Activated CD4-positive, alpha-beta T cell treated with anti-CD3 and anti-CD28 coated beads, Interleukin-2, amount 50 U/mL, for 4 hours (primary cell): ENCODE data around the gene FOXD1.

Experiments used
- DNase-seq, 2 experiments: peaks; one replicate each; pipeline ENCODE4 v3.0.0-alpha.2; 2020

Gene FOXD1

DNA sequence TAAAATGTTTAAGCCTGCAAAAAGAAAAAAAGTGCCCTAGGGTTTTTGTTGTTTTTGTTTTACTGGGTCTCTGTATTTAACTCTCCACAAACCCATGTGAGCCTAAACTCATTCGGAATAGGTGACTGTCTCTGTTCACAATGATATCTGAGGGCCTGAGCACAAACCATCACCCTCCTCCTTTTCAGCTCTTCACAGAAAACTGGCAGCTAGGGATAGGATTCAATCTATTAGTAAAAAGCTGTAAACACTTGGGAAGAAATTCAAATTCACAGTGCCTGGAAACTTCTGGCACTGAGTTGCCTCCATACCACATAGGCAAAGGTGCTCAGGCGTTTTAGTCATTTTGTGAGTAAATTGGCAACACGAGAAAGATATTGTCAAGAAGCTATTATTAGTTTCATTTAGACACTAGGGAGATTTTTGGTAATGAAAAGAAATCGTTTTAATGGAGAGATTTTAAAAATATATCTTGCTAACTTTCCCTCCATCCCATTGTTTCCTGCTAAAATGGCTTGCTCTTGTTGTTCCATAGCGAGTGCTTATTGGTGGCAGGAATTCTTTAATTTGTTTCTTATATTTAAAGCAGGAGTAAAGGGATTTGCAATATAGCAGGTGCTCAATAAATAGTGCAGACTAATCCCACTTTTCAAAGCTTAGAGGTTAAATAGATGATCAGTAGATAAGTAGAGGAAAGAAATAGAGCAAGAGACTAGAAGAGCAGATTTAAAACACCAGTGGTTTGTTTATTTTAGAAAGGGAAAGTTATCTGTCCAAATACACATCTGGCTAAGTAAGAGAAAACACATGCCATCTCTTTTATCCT, 9.7 kb downstream of the FOXD1 start:
- DNase-seq, result no peak

DNA sequence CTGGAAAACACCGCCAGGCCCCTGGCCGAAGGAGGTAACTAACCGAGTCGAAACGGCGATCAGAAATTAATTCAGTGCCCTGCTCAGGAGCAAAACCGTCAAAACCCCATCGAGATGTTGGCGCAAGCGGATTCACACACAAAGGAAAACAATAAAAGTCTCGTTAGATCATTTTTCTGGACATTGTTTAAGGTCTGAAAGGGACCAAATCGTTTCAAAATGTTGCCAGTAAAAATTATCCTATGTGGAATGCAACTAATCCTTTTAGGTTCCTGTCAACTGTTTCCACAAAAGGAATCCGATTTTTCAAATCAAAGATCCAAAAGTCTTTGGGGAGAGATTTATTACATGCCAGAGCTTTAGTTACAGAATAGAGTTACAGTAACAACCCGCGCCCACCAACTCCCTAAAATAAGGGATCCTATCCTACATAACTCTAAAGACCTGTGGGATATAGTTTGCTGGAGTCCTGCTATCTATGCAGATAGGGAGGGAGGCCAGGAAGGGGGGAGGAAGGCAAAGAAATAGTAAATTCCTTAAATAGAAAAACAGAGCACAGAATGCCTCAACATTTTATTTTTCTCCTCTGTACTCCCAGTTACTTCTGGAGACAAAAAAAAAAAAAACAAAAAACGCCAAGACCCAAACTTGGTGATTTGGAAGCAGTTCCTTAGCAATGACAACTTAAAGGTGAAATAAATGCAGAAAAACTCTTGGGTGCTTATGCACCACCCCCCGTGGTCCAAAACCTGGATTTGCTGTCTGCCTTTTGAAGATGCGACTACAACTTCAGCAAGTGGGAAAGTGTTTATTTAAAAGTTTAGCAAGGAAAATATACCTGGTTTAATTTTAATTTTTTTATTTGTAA, 10.6 kb downstream of the FOXD1 start:
- no peak for DNase-seq

DNA sequence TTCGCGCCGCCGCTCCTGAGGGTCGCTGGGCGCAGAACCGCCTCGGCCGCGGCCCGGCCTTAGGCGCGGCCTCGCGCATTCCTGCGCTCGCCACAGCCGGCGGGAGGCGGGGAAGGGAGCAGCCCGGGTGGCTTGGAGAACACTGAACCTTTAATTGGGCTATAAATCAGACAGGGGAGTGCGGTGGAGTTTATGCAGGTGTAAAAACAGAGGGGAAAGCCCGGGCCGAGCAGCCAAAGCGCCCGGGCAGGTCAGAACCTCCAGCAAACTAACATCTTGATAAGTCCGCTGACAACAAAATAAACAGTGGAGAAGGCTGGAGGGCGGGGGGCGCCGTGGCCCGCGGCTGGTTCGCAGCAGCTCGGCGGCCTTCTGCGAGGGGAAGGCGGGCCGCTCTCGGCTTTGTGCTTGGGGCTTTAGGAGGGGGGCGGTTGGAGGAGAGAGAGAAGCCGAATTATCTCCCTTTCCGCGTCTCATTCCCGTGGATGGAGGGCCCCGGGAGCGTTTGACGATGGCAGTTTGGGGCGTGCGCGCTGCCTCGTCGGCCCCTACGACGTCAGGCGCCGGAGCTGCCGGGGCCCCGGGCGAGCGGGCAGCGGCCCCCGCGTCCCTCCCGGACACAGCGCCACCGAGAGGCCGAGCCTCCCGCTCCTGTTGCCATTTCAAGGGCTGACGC, 11.3 kb downstream of the FOXD1 start:
- DNase-seq, result no peak

DNA sequence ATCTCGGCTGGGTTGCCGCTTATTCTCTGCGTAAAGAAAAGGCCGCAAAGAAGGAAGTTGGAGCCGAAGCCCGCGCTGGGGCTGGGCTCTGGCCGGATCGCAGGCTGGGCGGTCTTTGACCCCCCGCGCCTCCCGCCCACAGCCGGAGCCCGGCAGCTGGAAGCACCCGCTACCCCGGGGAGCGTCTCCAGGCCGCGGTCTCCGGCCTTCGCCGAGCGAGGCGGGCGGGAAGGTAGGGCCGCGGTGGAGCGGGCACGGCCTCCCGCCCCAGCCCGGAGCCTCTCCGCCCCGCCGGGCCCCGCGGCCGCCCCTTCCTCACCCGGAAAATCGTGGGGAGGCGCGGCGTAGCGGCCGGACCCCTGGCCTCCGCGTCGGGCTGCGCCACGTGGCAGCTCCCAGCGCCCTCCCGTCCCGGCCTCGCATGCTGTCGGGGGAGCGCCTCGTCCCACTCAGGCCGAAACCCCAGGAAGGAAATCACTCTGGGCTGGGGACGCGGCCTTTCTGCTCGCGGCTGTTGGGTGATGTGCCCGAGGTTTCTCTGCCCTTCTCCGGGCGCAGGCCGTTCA, 12.0 kb downstream of the FOXD1 start:
- DNase-seq, result no peak

DNA sequence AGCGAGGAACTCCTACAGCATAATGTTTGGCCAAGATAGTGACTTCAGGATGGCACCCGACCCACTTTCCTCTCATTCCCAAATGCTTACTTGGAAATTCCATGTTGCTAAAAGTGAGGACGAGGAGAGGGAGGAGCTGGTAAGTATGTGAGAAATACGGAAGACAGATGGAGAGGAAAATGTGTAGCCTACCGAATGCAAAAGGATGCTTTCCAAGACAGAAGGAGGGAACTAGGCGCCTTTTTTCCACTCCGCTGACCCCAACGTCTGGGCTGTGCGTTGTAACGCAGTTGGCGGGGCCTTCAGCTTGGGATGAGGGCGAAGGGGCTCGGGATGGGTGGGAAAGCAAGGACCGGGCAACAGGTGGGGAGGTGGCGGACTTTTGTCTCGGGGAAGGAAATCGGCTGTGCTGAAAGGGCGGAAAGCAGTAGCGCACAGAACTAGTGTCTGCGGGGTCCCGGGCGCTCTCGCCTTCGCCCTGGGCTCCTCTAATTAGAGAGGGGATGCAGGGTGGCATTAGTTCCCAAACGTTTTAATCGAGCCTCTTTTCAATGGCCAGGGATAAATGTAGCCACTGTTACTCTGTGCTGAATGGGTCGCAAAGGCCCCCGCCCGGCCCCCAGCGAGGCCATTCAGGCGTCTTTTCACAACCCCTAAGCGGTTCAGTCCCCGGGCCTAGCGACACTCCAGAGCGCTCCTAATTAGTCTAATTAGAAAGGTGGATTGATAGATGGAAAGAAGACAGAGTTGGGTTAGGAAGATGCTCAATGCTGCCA, 12.6 kb downstream of the FOXD1 start:
- no peak for DNase-seq

DNA sequence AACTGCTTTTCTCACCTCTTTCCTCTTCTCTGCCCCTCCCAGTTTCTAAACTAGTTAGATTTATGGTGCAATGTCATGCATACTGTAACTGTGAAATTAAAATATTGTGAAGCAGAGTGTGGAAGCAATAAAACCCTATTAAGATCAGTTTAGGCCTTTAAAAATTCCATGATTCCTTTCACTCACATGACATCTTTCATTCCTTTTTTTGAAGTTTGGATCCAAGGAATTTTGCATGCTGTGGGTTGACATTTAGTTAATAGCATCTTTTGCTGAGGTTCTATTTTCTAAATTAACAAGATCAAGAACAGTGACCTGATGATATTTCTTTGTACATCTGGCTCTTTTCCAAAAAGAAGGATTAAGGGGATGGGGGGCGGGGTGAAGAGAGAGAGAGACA, 13.7 kb downstream of the FOXD1 start:
- no peak for DNase-seq

DNA sequence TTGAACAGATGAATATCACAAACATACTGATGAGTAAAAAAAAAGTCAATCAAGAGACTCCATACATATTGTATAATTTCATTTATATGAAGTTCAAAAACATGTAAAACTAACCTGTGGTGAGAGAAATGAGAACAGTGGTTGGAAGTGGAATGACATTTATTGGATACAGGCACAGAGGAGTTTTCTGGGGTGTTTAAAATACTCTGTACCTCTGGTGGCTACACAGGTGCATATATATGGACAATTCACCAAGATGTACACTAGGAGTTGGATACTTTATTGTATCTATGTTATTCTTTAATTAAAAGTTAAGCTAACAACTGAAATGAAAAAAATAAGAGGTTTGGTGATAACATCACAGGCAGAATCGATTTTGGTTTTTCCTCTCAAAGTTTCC, 14.1 kb downstream of the FOXD1 start:
- no peak for DNase-seq

DNA sequence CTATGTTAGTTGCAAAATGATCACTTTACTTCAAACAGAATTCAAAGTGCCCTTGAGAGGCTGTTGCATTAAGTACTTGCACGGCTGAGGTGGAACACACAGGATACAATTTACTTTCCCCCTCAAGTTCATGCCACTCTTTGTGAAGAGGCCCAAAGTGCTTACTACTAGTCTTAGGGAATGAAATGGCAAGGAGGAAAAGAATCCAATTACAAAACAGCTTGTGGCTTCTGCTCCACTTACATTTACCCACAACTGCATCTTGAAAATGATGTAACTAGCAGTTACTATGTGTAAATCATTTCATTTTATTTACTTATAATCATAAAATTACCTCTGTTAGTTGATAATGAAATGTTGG, 14.6 kb downstream of the FOXD1 start:
- DNase-seq, result no peak

DNA sequence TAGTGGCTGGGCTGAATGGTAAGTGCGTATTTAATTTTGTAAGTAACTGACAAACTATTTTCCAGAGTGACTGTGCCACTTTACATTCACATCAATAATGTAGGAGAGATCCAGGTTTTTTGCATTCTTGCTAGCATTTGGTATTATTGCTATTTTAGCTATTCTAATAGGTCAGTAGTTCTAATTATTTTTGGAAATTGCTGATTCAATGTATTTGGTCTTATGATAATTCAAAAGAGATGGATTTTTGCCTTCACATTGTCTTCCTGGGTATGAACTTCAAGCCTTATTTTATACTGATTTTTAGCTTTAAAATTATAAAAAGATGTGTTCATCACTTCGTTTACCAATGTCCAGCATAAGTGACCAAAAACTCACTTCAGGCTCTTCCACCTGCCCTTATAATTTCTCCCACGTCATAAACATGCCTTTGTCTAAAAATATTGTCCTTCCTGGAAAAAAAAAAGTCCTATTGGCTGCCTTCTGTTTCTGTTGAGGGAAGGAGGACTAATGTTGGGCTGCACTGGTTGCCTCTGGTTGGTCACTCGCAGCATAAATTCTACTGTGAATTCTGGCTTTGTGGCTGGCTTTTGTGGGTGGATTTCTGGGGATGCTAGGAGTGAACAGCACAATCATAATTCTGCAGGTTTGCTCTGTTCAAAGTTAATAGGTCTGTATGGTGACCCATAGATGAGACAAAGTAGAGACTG, 15.2 kb downstream of the FOXD1 start:
- DNase-seq, result no peak

DNA sequence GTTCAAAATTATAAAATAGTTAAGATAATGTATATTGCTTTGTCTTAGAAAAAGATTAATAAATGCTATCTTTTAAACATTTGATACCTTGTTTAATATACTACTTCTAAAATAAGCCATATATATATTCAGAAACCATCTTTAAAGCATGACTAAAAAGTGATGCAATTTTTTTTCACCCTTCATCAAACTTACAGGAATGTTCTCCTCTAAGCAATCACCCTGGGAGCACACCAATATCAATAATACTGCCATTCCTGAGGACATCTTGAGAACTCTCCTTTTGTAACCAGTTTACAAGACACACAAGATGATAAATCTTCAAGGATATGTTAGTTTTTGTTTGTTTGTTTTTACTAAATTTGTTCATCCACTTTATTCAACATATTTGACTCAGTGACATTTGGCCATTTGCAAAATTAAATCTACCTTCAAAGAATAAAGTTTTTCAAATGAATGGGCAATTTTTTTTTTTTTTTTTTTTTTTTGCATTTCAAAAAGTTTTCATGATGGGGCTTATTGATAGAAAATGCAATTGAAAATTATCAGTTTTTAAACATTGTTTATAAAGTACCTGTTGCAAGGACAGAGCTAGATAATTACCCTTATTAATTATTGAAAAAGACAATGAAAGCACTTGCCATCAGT, 17.2 kb downstream of the FOXD1 start:
- DNase-seq, result no peak

DNA sequence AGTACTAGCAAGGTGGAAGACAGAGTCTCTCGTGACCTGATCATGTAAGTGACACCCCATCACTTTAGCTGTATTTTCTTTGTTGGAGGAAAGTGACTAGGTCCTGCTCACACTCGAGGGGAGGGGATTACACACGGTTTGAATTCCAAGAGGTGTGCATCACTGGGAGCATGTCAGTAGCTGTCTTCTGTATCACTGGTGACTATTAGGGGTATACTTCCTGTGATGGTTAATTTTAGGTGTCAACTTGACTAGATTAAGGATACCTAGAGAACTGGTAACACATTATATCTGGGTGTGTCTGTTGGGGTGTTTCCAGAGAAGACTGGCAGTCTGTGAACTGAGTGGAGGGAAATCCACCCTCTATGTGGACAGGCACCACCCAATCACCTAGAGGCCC, 22.5 kb downstream of the FOXD1 start:
- DNase-seq, result no peak

DNA sequence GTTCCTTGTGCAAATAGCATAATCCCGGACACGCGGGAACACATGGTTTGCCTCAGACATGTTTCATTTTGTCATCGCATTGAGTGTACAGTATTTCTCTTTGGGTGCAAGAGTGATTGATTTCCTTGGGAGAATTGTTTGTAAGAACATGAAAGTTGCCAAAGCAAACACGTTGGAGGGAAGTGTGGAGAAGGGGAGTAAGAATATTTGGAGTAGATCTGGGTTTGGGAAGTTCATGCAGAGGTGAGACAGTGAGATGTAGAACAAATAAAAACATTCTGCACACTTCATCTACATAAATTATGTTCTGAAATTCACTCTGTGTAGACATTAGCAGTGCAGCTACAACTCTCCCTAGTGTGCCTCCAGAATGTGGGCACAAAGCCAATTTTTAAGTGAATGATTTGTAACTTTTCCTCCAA, 24.0 kb downstream of the FOXD1 start:
- DNase-seq, result no peak

DNA sequence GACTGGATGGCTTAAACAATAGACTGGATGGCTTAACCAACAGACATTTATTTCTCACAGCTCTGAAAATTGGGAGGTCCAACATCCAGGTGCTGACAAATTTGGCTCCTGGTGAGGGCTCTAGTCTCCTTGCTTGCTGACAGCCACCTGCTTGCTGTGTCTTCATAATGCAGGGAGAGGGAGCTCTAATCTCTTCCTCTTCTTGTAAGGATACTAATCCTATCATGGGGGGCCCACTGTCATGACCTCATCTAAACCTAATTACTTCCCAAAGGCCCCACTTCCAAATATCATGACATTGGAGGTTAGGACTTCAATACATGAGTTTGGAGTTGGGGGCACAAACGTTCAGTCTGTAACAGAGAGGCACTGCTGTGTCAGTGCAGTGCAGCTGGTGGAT, 26.4 kb downstream of the FOXD1 start:
- DNase-seq, result no peak

DNA sequence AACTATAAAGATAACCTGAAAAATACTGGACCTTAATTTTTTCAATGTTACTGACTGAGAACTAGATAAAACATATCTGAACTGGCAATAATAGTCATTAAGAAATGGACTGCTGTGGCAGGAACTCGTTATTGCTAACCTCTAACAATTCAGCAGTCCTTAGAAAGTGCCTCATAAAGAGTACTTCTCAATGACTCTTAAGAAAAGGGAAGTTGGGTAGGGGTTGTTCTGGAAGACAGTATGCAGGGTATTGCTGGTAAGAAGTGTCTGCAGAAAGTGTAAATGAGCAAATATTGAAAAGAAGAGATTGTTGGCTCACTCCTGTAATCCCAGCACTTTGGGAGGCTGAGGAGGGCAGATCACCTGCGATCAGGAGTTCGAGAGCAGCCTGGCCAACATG, 27.9 kb downstream of the FOXD1 start:
- no peak for DNase-seq

DNA sequence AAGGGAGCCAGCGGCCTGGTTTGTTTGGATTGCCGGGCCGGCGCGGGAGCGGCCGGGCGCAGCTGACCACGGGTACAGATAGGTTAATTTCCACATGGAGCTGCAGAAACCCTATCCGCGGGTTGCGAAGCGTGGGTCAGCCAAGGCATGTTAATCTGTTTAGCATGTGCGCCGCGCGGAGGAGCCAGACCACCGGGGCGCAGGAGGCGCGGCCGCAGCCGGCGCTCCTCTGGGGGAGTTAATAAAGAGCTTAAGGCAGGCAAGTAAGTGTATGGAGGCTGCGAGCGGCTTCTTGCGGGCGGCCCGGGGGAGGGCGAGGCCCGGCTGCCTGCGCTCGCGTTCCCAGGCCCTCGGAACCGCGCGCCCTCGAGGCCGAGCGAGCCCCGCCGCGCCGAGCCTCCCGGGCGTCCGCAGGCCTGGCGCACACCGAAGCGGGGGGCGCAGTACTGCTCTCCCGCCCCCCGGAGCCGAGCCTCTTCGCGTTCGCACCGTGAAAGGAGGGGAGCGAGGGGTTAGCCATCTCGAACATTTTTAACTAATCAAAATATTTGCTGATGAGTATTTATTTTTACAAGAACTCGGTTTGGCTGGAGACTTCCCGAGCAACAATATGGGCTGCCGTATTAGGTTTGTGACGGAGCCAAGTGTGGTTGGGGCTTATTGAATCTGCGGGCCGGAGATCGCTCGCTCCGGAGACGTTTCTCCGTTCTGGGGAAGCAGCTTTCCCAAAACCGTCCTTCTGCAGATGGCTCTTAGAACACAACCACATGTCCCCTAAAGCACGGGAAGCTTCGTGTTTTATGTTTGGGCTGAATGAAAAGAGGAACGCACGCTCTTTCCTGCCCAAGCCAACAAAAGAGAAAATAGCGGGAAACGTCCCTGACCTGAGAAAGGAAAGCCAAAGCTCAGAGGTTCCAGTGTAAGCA, 28.8 kb downstream of the FOXD1 start:
- DNase-seq, result no peak

DNA sequence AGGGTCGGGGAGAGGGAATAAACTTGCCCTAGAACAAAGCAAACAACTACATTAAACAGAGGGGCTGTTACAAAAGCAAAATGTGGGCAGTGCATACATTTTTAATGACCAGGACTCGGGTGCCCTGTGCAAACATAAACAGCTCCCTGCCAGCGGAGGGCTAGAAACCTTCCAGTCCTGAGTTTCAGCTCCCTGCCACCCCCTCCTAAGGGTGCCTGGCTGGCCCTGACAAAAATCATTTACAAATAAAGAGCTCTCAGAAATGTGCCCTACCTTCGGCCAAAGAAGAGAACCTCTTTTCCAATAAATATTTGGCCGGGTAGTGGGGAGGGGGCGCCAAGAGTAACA, 29.5 kb downstream of the FOXD1 start:
- no peak for DNase-seq

DNA sequence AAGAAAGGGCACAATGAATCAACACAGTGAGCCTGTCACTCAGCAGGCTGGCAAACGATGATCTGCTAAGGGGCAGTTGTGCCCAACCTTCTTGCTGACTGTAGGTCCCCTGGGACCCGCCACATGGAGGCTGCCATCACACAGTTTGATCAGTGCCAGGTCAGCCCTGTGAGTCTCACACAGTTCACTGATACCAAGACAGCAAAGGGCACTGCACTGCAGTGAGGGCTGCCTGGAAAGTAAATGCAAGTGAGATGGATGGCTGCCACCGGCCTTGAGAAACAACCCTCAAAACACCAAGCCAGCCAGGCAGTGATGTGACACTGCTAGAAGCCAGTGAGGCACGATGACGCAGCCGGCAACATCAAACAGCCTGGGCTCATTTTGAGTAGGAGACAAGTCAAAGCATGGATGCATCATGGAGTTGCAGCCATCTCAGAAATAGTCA, 30.3 kb downstream of the FOXD1 start:
- DNase-seq, result no peak

DNA sequence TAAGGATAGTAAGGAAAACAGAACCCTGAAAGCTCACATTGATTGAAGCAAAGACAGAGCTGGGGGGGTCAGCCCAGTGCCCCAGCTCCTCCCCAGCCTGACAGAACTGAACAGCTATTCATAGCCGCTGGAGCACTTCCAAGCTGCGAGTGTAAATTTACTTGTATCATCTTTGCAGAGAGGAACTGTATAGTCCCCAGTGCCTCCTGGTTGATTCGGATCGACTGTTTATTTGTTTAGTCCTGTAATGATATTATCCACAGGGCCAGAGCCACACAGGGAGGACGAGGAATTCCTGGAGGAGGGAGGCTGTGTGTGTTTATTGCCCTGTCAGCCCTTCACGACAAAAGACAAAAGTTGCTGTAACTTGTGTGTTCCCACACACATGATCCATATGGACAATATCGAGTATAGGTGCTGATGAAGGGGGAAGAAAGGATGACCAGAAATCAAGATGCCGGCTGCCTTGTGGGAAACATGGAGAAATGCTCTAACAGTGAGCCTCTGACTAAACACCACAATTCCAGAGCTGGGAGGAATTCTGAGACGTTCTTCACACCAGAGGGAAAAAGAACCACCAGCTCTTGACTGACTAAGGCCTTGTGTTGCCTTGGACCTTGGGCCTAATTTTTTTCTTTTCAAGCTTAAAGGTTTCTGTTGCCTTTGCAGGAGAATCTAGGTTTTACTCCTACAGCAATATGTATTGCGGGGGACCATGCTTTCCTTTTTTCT, 31.1 kb downstream of the FOXD1 start:
- DNase-seq, result no peak

DNA sequence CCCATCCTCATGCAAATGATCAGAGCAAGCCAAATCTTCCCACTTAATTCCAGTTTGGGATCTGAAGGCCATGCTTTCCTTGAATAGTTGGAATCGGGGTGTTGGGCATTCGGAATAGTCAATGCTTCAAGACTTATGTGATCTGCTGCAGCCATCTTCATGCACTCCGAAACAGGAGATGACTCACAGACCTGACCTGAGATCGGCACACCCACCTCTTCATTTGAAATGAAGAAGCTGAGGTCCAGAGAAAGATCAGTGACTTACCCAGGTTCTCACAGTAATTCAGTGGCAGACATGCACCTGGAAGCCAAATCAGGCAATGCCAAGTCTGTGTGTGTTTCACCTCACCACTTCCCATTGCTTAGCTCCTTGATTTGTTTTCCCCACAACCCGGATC, 33.0 kb downstream of the FOXD1 start:
- DNase-seq, result no peak

DNA sequence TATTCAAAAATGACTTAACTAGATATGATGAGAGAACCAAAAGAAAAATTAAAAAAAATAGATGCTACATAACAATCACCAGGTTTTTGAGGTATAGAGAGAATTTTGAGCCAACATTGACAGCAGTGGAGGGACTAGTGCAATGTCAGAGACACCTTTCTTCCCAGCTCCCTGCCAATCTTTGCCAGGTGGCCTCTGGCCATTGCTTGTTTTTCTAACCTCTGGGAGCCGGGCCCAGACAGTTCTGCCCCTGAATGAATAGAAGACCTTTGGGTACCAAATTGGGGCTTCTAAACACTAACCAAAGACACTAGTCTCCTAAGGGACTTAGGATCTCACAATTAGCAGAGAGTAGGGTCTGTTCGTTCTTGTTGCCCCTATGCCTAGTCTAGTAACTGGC, 33.4 kb downstream of the FOXD1 start:
- no peak for DNase-seq
